ENCODE results near the gene TCF3.

DNA sequence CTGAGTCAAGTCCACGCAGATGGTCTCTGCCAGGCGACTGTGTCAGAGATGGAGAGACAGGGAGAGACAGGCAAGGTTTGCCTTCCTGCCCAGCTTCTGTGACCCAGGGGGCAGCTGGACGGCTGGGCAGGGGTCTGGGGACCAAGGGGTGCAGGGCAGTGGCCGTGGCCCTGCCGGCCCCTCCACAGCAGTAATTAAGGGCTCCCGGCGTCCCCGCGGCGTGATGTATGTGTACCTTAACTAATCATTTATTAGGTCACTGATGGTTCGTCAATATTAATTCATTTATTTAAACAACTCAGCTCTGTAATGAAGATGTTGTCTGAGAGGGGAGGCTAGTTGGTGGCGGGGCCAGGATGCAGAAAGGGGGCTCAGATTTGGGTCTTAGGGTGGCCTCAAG is 28.6 kb upstream of the TCF3 start:
- TF ChIP-seq CTCF (IDR thresholded peaks at IDR 0.05) (no peak), POLR2A (IDR thresholded peaks at IDR 0.05) (no peak)
